HG02610 (cell line): ENCODE data around the gene POLR3B.
"Not testable (repeated sequence)": the region's sequence is repeated elsewhere in the genome, so short reads cannot be mapped to it uniquely, and the experiment has no call there.

Experiments
- ATAC-seq: cut with Tn5 transposase; IDR thresholded peaks from one replicate; pipeline ENCODE4 v1.9.1; 2021; ENCODE audit warnings: mild to moderate bottlenecking, moderate library complexity; ENCODE audit not compliant: unreplicated experiment

POLR3B gene

DNA sequence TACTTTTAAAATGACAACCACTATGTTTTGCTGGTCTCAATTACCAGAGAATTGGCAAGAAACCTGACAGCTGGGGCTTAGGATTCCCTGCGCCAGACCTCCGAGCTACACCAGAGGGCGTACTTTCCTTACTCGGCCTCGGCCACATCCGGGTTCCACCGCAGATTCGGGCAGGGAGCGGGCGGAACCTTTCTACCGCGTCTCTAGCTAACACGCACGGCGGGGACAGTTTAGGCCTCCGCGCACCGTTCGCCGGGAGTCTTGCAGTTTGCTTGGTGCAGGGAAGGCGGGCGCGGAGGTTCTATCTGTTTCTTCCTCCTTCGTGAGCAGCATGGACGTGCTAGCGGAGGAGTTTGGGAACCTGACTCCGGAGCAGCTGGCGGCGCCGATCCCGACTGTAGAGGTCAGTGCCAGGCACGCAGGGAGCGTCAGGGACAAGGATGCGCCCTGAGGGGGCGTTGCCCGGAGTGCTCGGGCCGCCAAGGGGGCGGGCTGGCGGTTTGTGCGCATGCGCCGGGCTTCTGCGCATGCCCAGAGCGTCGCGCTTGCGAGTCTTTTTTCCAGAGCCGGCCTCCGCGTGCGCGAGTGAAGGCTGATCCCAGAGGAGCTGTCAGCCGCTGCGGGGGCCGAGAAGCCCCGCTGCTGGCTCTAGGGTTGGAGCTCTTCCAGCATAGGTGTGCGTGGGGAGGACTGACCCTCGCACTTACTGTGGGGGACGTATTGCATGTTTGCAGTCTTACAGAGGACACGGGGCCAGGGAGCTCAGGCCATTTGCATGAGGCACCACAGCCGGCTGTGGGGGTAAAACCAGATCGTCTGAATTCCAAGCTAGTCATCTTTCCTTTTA lies at the start of gene POLR3B:
POLR3B (plus strand) TSS at position 200 of the 847 bp plus-strand sequence; CDS start at position 332, 132 bp downstream.
- ATAC-seq: peak; percentile 88

DNA sequence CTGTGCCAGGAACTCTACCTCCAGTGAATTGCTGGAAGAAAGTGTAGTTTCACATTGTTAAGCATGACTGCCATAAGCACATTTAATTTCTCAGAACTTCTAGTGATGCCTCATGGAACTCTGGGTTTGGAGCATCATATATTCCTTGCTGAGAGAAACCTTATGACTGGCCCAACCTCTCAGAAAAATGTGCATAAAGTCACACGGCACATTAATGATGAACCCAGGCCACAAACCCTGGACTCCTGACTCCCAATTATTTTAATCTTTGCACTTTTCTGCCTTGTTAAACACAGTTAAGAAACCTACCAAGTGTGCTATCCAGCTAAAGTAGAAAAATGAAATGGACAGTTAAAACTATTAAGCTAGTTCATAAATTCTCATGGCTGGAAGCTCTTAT lies 49.4 kb upstream of the POLR3B start:
- no peak for ATAC-seq

DNA sequence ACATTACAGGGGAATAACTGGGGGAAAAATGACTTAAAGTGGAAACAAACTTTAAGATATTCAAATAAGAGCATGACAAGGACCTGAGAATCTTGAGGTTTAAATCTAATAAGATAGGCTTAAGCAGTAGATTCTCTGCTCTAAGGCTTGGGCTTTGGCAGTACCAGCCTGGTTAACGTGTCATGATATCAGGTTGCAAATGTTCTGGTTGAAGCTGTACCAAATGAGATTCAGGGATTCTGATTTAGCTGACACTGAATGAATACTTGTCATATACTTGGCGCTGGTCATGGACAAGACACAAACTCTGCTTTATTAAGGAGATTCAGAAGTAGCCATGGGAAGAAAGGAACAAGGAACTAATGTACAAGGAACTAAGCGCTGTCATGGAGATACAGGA lies 48.9 kb upstream of the POLR3B start:
- no peak for ATAC-seq

DNA sequence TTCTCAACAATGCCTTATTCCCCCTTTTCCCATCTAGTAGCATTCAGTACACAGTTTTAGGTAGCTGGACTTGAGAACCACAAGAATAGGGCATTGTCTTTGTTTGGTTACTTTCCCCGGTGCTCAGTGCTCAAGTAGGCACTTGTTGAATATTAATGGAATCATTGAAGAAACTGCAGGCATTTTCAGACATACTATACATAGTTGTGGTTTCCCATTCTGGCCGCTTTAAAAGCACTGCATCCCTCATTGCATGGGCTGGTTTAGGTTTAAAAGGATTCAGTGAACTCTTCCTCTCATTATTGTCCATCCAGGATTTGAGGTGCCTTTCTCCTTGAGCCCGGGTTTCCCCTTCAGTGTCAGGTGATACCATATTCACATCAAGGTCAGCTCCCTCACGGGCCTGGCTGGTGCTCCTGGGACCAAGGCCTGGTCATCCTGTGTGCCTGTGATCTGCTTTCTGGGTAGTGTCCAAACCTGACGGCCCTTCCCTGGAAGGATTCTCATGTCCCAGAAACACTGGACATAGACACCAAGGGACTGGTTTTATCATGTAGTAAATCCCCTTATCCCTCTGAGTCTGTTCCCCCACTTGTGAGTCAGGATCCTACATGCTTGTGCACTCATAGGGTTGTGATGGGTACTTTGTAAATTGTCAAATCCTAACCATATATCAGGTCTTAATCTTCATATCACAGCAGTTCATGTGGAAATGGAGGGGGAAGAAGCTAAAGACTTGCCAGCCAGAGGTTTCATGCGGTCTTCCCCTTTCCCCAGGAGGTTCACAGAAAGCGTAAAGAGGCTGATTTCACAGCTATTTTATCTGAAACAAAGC lies 47.7 kb upstream of the POLR3B start:
- ATAC-seq: no peak

DNA sequence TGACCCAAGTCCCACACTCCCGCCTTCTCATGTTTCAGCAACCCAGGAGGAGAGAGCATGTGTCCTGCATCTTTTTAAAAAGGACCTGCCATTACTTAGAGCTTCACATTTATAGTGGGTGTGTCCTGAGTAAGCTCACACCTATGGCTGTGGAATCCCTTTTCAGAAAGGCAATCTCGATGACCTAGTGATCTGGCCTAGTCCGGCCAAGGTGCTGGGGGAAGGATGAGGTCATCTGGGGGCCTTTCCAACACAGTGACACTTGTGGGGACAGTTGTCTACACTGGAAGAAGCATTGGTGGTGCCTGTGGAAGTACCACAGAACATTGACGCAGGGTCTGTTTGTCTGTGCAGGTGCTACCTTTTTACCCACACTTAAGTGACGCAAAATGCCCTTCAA lies 46.9 kb upstream of the POLR3B start:
- no peak for ATAC-seq

DNA sequence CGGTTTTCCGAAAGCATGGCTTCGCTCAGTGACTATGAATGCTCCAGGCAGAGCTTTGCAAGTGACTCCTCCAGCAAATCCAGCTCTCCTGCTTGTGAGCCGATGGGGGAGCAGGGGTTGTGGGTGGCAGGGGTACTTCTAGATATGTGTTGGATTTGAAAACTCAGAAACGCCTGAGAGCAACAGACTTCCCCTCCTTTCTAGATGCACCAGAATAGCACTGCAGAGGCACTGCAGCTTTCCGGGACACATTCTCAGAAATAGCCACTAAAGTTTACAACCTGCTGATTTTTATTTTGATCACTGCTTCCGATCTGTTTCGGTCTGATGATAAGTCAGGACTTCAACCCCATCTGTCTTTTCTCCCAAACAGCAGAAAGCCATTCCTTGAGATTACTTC lies 46.4 kb upstream of the POLR3B start:
- ATAC-seq: no peak

DNA sequence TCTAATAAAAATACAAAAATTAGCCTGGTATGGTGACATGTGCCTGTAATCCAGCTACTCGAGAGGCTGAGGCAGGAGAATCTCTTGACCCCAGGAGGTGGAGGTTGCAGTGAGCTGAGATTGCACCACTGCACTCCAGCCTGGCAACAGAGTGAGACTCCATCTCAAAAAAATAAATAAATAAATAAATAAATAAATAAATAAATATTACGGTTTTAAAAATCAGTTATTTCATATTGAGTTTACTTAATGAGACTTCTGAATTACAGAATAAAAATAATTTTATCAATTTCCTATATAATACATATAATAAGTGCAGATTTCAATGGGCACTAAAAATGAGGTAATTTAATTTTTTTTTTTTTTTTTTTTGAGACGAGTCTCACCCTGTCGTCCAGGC lies 44.1 kb upstream of the POLR3B start:
- ATAC-seq: not testable (repeated sequence)

DNA sequence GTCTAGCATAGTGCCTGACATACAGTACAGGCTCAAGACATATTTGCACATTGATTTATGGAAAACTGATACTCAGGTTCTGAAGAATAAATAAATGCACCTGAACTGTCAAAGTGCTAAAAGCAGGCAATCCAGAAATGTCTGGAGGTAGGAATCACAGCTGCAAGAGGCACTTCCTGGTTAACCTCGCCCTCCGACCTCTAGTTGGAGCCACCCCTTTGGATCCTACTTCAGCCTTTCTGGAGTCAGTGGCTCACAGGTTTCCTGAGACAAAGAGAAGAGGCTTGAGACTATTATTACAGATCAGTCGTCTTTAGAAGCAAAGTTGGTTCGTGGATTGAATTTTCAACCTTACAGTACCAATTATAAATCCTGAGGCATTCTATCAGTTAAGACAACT lies 42.0 kb upstream of the POLR3B start:
- no peak for ATAC-seq

DNA sequence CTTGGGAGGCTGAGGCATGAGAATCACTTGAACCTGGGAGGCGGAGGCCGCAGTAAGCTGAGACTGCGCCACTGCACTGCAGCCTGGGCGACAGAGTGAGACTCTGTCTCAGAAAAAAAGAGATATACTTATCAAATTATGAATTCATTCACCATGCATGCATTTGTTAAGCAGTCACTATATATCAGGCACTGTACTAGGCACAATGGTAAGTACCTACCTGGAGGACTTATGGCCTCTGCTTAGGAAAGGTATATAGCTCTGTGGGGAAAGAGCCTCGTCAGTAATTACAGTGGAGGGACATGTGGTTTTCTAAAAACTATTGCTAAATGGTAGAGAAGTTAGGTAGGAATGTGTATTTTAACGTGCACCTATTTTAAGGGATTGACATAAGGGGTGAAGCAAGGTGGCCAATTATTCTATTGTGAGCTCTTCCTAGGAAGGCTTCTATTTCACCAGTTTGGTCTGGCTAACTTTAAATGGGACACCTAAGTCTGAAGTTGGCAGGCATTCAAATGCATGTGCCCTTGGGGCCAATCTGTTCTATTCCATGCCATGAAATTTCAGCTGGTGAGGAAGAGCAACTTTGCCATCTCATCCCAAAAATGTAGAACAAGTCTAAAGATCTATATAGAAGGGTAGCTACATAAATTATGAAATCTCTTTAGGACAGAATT lies 40.0 kb upstream of the POLR3B start:
- ATAC-seq: no peak

DNA sequence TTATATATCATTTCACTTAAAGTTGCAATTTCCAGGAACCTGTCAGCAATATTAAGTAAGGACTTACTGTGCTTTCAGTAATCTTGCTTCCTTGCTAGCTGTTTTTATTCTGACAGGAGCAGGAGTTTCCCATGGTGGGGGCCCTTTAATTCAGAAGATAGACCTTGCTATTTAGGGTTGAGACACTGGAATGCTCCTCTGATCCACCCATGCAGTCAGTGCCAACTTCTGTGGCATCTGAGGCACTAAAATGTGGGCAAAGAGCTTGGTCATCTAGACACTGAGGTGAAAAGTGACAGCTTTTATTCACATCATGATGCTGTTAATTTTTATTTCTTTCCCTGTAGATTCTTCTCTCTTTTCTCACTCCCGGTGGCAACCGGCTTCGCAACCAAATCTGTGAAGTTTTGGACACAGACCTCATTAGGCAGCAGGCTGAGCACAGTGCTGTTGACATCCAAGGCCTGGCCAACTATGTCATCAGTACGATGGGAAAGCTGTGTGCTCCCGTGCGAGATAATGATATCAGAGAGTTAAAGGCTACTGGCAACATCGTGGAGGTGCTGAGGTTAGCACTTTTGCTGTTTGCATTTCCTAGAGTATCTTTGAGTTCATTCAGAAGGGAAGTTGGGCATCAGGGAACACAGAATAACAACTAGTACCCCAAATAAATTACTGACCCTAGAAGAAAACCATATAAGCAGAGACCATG lies 36.3 kb upstream of the POLR3B start:
- no peak for ATAC-seq

DNA sequence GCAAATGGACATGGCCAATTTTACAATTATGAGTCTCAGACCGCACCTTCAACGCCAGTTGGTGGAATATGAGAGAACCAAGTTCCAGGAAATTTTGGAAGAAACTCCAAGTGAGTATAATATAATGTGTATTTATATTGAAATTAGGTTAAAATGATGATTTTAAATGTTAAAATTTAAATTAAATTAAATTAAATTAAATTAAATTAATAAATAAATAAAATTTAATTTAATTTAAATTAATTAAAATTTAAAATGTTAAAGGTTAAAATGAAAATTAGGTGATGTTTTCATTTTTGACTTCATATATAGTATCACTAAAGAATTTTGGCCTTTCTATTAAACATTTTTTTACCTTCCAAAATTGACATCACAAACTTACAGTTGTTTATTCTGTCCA lies 34.0 kb upstream of the POLR3B start:
- ATAC-seq: no peak

DNA sequence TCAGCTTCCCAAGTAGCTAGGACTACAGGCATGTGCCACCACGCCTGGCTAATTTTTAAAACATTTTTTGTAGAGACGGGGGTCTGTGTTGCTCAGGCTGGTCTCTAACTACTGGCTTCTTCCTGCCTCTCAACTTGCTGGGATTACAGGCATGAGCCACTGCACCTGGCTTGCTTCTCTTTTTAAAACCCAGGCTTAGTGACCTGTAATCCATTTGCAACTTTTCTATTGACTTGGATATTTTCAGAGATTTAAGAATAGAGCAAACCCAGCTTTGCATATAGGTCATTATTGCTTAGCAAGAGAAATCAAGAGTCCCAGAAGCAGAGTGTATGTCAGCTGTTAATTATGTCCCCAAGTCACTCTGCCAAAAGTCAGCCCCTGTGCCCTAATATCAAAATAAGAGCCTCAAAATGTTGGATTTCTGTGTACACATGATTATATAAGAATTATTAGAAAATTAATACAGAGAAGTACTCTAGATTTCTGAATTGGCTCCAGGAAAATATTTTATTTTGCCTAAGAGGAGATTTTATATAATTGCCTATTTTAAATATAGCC lies 30.2 kb upstream of the POLR3B start:
- no peak for ATAC-seq

DNA sequence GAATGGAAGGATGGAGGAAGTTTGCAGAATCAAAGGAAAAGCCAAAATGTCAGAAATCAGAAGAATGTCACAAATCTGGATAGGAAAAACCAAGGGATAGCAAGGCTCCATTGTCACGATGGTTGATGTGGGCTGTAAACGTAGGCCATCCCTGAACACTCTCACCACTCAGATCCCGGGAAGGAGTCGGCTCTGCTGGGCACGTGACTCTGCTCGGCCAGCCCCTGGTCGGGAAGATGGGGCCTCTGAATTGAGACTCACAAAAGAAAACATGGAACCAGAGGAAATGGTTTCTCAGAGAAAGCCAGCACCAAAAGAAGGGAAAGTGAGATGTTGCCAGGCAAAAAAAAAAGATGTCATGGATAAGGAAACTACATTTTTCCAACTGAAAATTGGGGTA lies 28.8 kb upstream of the POLR3B start:
- no peak for ATAC-seq

DNA sequence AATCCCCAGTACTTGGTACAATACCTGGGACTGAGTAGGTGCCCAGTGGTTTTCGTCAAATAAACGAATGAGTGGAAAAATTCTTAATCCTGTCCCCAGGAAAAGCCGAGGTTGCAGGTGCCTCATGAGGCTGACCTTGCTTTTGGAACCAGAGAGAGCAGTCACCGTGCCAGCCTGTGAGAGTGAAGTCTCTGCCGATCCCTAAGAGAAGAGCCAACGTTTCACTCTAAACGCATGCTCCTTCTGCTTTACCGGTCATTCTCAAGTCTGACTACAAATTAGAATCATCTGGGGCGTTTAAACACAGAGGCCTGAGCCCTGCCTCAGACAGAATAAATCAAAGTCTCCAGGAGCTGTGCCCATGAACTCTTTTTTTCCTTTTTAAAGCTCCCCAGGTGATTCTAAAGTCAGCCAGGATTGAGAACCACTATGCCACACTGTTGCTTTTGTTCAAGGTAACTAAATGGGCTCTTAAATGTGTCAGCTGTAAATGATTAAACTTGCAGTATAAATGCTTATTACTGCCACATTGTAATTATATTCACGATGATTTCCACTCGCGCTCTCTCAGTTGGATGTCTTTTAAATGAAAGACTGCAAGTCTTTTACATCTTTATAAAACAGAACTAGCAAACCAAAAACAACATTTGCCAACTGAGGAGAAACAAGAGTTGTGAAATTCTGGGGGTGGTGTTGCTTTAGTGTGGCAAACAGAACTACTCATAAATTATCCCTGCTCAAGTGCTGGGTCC lies 28.1 kb upstream of the POLR3B start:
- no peak for ATAC-seq

DNA sequence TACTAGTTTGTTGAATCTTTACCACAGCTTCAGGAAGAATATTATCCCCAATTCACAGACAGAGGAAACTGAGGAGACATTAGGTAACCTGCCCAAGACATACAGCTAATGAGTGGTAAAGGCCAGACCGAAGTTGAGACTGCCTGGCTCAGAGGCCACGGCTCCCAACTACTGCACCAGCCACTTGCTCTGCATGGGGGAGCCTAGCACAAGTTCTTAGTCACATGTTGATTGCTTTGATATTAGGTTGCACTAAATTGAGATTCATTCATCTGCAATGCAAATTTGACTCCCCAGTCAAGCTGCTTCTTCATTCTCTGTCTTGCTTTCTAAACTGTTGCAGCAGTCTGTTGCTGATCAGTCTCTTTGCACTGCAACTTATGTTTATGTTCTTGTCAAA lies 25.9 kb upstream of the POLR3B start:
- ATAC-seq: no peak

DNA sequence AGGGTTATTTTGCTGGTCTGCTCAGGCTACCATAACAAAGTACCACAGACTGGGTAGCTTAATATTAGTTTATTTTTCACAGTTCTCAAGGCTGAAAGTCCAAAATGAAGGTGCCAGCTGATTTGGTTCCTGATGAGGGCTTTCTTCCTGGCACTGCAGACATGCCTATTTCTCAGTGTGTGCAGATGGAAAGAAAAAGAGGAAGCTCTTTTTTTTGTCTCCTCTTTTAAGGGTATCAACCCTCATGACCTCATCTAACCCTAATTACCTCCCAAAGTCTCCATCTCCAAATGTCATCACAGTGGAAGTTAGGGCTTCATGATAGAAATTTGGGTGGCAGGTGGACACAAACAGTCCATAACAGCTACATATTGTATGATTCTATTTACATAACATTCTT lies 25.0 kb upstream of the POLR3B start:
- ATAC-seq: no peak

DNA sequence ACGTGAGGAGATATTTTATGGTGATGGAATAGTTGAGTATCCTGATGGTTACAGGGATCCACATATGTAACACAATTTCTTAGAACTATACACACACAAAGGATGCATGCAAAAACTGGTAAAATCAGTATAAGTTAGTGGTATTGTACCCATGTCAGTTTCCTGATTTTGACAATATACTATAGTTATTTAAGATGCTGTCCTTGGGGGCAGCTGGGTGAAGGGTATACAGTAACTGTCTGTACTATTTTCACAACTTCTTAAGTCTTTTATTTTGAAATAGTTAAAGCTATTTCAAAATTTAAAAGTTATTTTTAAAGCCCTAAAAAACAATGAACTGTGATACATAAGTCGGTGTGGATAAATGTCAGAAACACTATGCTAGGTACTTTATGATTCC lies 24.5 kb upstream of the POLR3B start:
- no peak for ATAC-seq

DNA sequence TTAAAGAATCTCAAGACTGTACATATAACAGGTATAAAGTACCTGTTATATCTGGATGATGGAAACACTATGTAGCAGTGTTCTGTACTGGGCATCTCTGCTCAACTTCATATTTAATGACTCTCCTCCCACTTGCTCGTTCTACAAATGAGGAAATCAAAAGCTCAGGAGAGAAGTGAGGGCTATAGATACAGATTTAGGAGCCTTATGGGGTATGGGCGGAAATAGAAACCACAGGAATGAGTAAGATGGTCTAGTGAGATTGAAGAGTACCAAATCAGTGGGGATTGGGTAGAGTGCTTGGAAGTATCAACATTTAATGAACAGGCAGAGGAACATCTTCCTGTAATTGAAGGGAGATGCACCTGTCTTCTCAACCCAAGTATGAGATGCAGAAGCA lies 23.8 kb upstream of the POLR3B start:
- ATAC-seq: no peak

DNA sequence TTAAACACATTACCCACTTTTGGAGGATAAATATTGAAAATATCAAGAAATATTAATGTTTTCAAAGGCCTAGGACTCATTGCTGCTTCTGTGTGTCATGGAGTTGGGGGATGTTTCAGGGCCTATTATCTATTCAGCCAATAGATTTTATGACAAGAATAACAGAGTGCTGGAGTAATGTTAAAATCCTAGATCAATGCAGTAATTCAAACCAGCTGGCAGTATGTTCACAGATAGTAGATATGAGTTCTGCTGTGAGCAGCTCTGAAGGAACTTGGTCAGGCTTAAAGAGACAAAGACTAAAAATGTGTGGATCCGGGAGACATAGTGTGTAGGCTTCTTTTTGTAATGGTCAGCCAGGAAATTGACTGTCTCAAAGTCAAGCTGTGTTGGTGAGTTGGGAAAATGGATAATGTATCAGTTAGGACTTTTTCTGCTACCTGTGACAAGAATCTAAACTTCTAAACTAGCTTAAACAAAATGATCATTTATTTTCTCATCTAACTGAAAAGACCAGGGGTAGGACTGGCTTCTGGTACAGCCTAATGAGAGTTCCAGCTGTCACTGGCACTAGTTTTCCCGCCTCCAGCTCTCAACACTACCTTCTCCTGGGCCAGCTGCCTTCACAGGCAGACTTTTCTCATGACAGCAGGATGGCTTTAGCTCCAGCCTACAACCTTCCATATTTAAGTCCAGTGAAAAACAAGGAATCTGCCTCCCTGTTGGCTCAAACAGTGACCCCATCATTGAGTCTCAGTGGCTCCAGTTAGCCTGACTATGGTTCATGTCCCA lies 16.3 kb upstream of the POLR3B start:
- ATAC-seq: no peak
